ENCODE measurements around the gene AURKA.
A peak's percentile ranks its signal among the peaks of the same experiment; 100 is the strongest.

The AURKA gene

DNA sequence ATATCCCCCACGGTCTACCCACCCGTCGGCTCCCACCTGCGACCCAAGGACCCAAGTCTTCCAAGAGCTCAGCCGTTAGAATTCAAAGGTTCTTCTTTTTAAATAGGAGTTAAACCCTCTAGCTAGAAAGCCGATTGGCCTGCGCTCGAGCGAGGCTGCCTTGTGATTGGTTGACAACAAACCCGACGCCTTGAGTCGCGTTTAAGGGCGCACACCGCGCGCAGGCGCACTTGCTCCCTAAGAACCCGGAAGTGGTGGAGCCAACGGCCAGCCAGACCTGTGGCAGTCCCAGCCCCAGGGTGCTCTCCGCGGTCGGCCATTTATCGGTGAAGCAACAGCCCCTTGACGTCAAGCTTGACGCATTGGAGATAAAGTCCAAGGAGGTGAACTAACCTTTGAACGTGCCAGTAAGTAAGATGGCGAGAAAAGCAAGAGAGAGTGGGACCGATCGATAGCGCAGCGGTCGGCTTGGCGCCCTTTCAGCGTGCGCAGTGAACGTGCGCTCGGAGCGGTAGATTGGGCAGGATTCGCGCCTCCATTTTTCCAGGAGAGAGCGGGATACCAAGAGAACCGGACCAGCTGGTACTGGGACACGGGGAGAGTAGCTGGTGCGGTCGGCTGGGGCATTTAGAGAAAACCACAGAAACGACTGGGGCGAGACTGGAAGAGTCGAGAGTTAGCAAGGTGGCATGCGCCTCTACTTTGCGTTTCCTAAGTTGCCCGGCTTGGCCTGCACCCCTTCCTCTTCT lies at the start of gene AURKA, which contains the start of gene CSTF1:
Gene AURKA, minus strand, starts transcription at position 84 of the 749 bp plus-strand sequence. CDS start 4,018 bp downstream, outside the sequence.
Gene CSTF1, plus strand, starts transcription at position 514 of the 749 bp plus-strand sequence. CDS start 2,908 bp downstream, outside the sequence.
- H3K9me3 Mint-ChIP-seq, result no peaks in the 10 kb centered on the region
- DNase-seq (ENCODE audit: low spot score), result peak; percentile 100
- H3K27me3 Mint-ChIP-seq (ENCODE audit: low read depth), result no peaks in the 10 kb centered on the region
- H3K27ac Mint-ChIP-seq, result no peak within 1 kb of the TSS
- H3K4me1 Mint-ChIP-seq (ENCODE audit: low read depth), result peaks cover 36% of the 10 kb centered on the region
- peaks cover 59% of the 10 kb centered on the region for H3K36me3 Mint-ChIP-seq (ENCODE audit: low read depth)
- H3K4me3 Mint-ChIP-seq, result no peak within 1 kb of the TSS

DNA sequence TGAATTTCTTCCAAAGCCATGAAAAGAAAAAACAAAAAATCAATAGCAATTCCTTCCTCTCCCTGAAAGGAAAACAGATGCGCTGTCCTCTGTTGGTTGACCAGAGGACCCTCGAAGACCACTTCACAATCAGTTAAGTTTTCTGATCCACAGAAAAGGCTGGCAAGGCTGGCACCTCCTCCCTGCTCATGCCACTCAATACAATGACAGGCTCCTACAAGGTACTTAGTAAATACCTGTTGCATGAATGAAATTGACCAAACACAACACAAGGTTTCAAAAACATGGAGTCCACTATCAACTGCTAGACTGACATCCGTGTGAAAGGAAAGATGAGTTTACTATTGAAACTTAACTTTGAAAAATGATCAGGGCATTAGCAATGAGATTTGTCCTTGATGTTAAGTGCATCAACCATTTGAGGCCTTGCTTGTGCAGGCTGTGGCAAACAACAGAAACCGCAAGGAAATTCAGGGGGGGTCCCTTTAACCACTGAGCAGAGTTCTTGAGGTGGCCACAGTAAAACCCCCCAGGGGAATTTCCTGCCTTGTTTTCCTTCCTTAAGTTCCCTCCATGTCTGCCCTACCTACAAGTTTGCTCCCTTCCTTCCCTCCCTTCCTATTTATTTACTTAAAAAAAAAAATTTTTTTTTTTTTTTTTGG lies 48.5 kb upstream of the AURKA start:
- peak; percentile 75 for DNase-seq (ENCODE audit: low spot score)
- Mint-ChIP-seq H3K27ac (peak overlapping the region; percentile 88), H3K9me3 (no peaks in the 10 kb centered on the region), H3K4me1 (ENCODE audit: low read depth) (peaks cover 34% of the 10 kb centered on the region), H3K27me3 (ENCODE audit: low read depth) (no peaks in the 10 kb centered on the region), H3K36me3 (ENCODE audit: low read depth) (peaks cover 24% of the 10 kb centered on the region), H3K4me3 (peak overlapping the region; percentile 77)

DNA sequence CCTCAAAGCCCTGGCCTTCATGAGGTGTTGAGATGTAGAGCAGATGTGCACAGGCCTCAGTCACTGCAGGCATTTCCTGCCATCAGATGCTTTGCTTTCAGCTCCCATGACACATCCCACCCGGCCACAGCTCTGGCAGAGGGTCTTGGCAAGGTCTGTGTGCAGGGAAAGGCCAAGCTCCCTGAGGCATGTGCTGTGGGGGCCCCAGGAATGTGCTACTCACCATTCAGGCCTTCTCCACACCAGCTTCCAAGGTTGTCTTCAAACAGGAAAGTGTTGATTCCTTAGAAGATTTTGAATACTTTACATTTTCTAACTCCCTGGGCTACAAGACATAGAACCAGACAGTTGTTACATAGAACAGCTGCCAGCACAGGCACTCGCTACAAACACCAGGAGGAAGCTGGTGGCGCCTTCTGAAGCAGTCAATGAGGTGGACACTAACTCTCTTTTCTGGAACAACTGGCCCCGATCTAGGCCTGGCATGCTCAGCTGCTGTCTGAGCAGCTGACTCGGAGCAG lies 47.8 kb upstream of the AURKA start:
- peak overlapping the region; percentile 88 for H3K27ac Mint-ChIP-seq
- DNase-seq (ENCODE audit: low spot score), result peak; percentile 18
- H3K27me3 Mint-ChIP-seq (ENCODE audit: low read depth), result no peaks in the 10 kb centered on the region
- H3K9me3 Mint-ChIP-seq, result no peaks in the 10 kb centered on the region
- peak overlapping the region; percentile 77 for H3K4me3 Mint-ChIP-seq
- peaks cover 34% of the 10 kb centered on the region for H3K4me1 Mint-ChIP-seq (ENCODE audit: low read depth)
- peaks cover 20% of the 10 kb centered on the region for H3K36me3 Mint-ChIP-seq (ENCODE audit: low read depth)

DNA sequence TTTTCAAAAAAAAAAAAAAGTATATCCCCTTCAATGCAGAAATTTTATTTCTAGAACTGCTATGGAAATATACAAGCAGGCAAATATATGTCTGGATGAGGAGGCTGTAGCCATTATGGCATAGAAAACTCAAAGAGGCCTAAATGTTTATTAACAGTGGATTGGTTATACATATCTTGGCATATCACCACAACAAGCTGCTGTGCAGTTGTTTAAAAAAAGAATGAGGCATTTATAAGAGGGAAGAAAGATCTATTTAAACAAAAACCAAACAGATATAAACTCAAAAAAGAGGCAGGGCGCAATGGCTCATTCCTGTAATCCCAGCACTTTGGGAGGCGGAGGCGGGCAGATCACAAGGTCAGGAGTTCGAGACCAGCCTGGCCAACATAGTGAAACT lies 46.3 kb upstream of the AURKA start:
- peaks cover 24% of the 10 kb centered on the region for H3K36me3 Mint-ChIP-seq (ENCODE audit: low read depth)
- peak overlapping the region; percentile 24 for H3K4me3 Mint-ChIP-seq
- peaks cover 36% of the 10 kb centered on the region for H3K4me1 Mint-ChIP-seq (ENCODE audit: low read depth)

DNA sequence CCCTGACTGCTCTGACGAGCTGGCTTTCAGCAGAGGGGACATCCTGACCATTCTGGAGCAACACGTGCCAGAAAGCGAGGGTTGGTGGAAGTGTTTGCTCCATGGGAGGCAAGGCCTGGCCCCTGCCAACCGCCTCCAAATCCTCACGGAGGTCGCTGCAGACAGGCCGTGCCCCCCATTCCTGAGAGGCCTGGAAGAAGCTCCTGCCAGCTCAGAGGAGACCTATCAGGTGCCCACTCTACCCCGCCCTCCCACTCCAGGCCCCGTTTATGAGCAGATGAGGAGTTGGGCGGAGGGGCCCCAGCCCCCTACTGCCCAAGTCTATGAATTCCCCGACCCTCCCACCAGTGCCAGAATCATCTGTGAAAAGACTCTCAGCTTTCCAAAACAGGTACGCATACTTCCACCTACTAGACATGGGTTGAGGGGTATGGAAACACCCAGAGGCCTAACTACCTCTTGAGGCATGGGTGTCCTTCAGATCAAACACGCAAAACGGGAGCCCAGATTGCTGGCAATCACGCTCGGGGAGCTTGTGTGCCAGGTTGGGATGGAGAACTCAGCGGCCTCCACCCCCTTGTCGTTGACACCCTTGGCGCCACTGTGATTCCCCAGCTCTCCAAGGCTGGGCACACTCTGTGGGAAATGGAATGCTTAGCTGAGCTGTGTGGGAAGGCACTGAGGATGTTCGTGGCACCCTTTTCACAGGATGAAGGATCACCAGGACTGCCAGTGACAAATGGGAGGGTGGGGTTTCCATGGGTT lies 45.4 kb upstream of the AURKA start:
- H3K9me3 Mint-ChIP-seq, result no peaks in the 10 kb centered on the region
- H3K4me3 Mint-ChIP-seq, result no peak overlapping the region
- H3K27me3 Mint-ChIP-seq (ENCODE audit: low read depth), result no peaks in the 10 kb centered on the region
- no peak for DNase-seq (ENCODE audit: low spot score)
- peaks cover 25% of the 10 kb centered on the region for H3K36me3 Mint-ChIP-seq (ENCODE audit: low read depth)
- H3K27ac Mint-ChIP-seq, result no peak overlapping the region
- peaks cover 30% of the 10 kb centered on the region for H3K4me1 Mint-ChIP-seq (ENCODE audit: low read depth)

More for the DNA sequence above, 46.3 kb upstream of the AURKA start:
- no peaks in the 10 kb centered on the region for H3K27me3 Mint-ChIP-seq (ENCODE audit: low read depth)
- no peak for DNase-seq (ENCODE audit: low spot score)
- no peaks in the 10 kb centered on the region for H3K9me3 Mint-ChIP-seq
- peak overlapping the region; percentile 48 for H3K27ac Mint-ChIP-seq

DNA sequence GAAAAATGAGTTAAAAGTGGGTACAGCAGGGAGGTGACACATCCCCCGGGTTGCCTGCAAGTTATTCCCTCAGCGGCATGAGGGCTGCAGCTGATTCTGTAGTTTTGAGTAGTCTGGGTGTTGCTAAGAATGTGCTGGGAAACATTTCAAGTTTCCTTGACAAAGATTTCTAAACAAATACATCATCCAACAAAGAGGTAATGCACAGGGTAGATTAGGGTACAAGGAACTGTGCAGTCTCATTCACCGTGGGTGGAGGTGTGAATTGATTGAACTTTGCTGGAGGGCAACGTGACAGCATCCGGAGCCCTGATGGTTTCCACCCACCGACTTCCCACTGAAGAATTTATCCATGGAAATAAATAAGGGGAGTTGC lies 41.9 kb upstream of the AURKA start:
- Mint-ChIP-seq H3K27ac (no peak overlapping the region), H3K4me3 (no peak overlapping the region), H3K4me1 (ENCODE audit: low read depth) (peaks cover 28% of the 10 kb centered on the region), H3K27me3 (ENCODE audit: low read depth) (no peaks in the 10 kb centered on the region), H3K36me3 (ENCODE audit: low read depth) (peaks cover 30% of the 10 kb centered on the region), H3K9me3 (peaks cover 8% of the 10 kb centered on the region)
- DNase-seq (ENCODE audit: low spot score), result no peak

DNA sequence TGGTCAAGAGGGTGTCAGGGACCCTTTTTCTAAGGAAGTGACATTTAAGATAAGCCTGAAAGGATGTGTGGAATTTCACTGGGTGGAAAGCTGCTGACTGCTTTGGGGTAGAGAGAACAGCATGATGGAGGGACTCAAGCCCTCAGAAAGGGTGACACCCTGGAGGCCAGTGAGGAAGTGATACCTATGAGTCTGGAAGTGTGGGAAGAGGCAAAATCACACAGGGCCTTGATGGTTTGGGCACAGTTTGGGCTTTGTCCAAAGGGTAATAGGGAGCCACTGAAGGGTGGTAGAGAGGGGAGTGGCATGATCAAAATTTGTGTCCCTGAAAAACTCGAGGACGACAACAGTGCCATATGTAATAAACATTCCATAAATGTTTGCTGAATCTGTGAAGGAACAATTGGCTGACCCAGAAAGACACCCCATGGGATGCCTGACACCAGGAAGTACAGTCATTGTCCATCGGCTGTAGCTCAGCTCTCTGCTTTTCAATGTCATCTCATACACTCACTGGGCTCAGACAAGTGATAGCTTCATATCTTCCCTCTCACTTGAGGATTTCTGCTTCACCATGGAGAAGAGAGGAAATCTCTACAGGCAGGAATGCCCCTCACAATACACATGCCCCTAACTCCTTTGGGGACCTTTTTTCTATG lies 41.3 kb upstream of the AURKA start:
- Mint-ChIP-seq H3K4me3 (no peak overlapping the region), H3K4me1 (ENCODE audit: low read depth) (peaks cover 27% of the 10 kb centered on the region), H3K27ac (no peak overlapping the region), H3K9me3 (peaks cover 8% of the 10 kb centered on the region), H3K36me3 (ENCODE audit: low read depth) (peaks cover 30% of the 10 kb centered on the region), H3K27me3 (ENCODE audit: low read depth) (no peaks in the 10 kb centered on the region)
- DNase-seq (ENCODE audit: low spot score), result no peak

DNA sequence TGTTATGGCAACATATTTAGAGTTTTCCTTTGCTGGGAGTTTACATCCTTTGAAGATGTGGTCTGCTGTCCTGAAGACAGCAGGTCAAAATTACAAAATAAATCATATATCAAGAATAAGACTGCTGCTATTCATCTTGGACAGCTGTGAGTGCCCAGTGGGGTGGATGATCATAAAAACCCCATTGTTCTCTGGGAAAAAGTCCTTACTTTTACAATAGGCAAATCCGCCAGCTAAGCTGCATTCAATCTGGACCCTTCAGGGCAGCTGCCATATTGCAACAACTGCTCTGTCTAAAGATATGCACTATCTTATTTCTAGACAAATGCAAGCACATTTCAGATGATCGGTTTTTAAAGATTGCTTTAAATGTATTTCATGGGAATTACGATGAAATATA lies 39.5 kb upstream of the AURKA start:
- Mint-ChIP-seq H3K27ac (no peak overlapping the region), H3K9me3 (peaks cover 8% of the 10 kb centered on the region)

DNA sequence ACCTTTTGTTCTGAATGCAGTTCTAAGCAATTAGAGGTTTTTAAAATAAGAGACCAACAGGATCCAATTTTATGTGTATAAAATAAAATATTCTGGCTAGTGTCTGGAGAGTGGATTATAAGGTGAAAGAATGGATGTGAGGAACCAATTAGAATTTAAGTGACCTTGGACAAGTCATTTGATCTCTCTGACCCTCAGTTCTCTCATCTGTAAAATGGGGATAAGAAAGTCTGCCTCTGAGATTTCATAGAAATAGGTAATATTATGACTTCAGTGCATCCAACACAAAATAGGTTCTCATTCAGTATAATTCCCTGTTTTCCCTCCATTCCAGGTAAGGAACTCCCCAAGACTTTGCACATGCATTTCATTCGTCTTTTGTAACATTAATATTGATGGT lies 38.9 kb upstream of the AURKA start:
- Mint-ChIP-seq H3K36me3 (ENCODE audit: low read depth) (peaks cover 26% of the 10 kb centered on the region), H3K4me3 (no peak overlapping the region), H3K27ac (no peak overlapping the region), H3K4me1 (ENCODE audit: low read depth) (peaks cover 30% of the 10 kb centered on the region), H3K9me3 (peaks cover 8% of the 10 kb centered on the region), H3K27me3 (ENCODE audit: low read depth) (no peaks in the 10 kb centered on the region)
- no peak for DNase-seq (ENCODE audit: low spot score)

More for the DNA sequence above, 39.5 kb upstream of the AURKA start:
- Mint-ChIP-seq H3K4me3 (no peak overlapping the region), H3K4me1 (ENCODE audit: low read depth) (peaks cover 31% of the 10 kb centered on the region), H3K27me3 (ENCODE audit: low read depth) (no peaks in the 10 kb centered on the region), H3K36me3 (ENCODE audit: low read depth) (peaks cover 26% of the 10 kb centered on the region)
- no peak for DNase-seq (ENCODE audit: low spot score)

DNA sequence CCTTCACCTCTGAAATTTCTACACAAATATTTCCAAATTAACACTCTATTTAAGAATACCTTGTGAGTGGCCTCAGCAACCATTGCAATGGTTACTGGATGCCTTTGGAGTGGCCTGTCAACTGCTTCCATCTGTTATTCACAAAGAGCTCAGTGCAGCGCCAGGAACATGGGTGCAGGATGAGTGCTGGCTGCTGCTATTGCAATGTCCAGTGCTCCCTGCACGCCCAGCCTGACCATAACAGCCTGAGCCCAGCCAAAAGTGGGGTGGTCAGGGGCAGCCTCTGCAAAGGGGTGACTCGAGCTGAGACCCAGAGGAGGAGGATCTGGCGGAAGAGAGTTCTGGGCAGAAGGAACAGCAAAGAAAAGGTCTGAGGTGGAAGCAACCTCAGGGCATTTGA lies 38.4 kb upstream of the AURKA start:
- DNase-seq (ENCODE audit: low spot score), result no peak
- peaks cover 8% of the 10 kb centered on the region for H3K9me3 Mint-ChIP-seq
- peaks cover 29% of the 10 kb centered on the region for H3K4me1 Mint-ChIP-seq (ENCODE audit: low read depth)
- no peak overlapping the region for H3K4me3 Mint-ChIP-seq
- H3K27me3 Mint-ChIP-seq (ENCODE audit: low read depth), result no peaks in the 10 kb centered on the region
- H3K36me3 Mint-ChIP-seq (ENCODE audit: low read depth), result peaks cover 26% of the 10 kb centered on the region
- peak overlapping the region; percentile 91 for H3K27ac Mint-ChIP-seq

DNA sequence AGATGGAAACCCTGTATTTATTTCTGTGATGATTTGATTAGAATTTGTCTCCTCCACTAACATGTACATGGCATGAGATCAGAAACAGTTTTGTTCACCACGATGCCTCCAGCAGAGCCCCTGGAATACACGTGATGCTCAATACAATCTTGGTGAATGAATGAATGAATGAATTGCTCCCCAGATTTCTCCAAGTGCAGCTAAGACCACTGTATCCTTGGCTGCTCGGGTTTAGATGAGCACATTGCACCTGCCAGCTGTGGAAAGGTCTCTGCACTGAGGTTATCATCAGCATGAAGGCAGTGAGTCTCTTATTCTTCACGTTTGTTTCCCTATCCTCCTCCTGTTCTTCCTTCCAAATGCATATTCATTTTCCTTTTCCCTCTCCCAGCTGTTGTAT lies 37.9 kb upstream of the AURKA start:
- H3K36me3 Mint-ChIP-seq (ENCODE audit: low read depth), result peaks cover 26% of the 10 kb centered on the region
- DNase-seq (ENCODE audit: low spot score), result no peak
- peaks cover 8% of the 10 kb centered on the region for H3K9me3 Mint-ChIP-seq
- peak overlapping the region; percentile 91 for H3K27ac Mint-ChIP-seq
- peak overlapping the region; percentile 77 for H3K4me3 Mint-ChIP-seq
- no peaks in the 10 kb centered on the region for H3K27me3 Mint-ChIP-seq (ENCODE audit: low read depth)
- H3K4me1 Mint-ChIP-seq (ENCODE audit: low read depth), result peaks cover 29% of the 10 kb centered on the region

DNA sequence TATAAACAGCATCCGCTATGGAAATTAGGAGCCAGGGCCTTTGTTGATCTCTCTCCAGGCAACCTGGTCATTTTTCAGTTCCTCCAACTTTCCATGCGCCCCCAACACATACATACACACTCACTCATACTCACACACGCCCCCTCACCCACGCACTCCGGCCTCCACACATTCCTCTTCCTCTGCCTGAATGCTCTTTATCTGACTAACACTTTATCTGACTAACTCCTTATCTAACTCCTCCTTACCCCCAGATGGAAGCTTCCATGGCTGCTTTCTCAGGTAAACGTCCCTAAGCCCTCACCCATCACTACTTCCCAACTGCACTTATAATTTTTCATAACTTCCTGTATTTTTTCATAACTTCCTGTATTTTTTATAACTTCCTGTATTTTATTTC lies 37.5 kb upstream of the AURKA start:
- Mint-ChIP-seq H3K4me3 (peak overlapping the region; percentile 77), H3K4me1 (ENCODE audit: low read depth) (peaks cover 29% of the 10 kb centered on the region), H3K27ac (peak overlapping the region; percentile 91), H3K9me3 (peaks cover 8% of the 10 kb centered on the region), H3K27me3 (ENCODE audit: low read depth) (no peaks in the 10 kb centered on the region), H3K36me3 (ENCODE audit: low read depth) (peaks cover 26% of the 10 kb centered on the region)
- DNase-seq (ENCODE audit: low spot score), result peak; percentile 43

DNA sequence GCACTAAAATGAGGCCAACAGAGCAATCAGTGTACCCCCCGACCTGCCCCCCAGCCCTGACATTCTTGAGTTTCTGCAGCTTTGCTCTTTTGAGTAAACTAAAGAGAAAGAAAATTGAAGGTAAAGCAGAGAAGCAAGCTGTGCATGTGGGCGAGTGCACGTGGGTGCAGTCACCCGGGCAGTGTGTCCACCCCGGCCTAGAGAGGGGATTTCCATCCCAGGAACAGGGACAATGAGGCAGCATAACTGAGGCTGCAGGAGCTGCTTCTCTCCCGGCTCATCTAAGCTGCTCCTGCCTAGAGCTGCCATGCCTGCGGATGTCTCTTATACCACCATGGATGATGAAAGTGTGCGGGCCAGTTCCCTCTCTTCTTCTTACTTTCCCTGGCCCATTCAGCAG lies 36.9 kb upstream of the AURKA start:
- peak overlapping the region; percentile 77 for H3K4me3 Mint-ChIP-seq
- H3K27ac Mint-ChIP-seq, result peak overlapping the region; percentile 91
- DNase-seq (ENCODE audit: low spot score), result no peak
- H3K4me1 Mint-ChIP-seq (ENCODE audit: low read depth), result peaks cover 28% of the 10 kb centered on the region
- H3K27me3 Mint-ChIP-seq (ENCODE audit: low read depth), result no peaks in the 10 kb centered on the region
- H3K9me3 Mint-ChIP-seq, result peaks cover 8% of the 10 kb centered on the region
- peaks cover 22% of the 10 kb centered on the region for H3K36me3 Mint-ChIP-seq (ENCODE audit: low read depth)

All from T-helper 2 cell treated with Interferon-gamma antibody and Interleukin-4, amounts not matched to agents 5 μg/mL and 100 μg/mL, for 36 hours (primary cell).